A549 treated with ZK216348 at 1 μM for 4 hours (cell line): ENCODE data around the gene NABP2. TPM values are rescaled to one million over a fixed set of nuclear protein-coding genes. Genes with fewer than 3 reads are reported as not detected.

ENCODE experiments used
- total RNA-seq: library from RNA; stranded (reverse); fragments of 200-300 nt; extraction: Qiagen RNA extraction; gene quantifications from 5 replicates; pipeline ENCODE4 v1.2.3, GENCODE V29; 2022; ENCODE audit warnings: low read depth

The NABP2 gene
- total RNA-seq: 58.8 to 64.0 TPM (median 61.2 TPM) in 5 replicates

GRCh38 chr12:56224102-56224701, at the start of gene NABP2:
Gene NABP2, plus strand, starts transcription at chr12:56224342. Its CDS starts 515 bp downstream, at chr12:56224857.

DNA sequence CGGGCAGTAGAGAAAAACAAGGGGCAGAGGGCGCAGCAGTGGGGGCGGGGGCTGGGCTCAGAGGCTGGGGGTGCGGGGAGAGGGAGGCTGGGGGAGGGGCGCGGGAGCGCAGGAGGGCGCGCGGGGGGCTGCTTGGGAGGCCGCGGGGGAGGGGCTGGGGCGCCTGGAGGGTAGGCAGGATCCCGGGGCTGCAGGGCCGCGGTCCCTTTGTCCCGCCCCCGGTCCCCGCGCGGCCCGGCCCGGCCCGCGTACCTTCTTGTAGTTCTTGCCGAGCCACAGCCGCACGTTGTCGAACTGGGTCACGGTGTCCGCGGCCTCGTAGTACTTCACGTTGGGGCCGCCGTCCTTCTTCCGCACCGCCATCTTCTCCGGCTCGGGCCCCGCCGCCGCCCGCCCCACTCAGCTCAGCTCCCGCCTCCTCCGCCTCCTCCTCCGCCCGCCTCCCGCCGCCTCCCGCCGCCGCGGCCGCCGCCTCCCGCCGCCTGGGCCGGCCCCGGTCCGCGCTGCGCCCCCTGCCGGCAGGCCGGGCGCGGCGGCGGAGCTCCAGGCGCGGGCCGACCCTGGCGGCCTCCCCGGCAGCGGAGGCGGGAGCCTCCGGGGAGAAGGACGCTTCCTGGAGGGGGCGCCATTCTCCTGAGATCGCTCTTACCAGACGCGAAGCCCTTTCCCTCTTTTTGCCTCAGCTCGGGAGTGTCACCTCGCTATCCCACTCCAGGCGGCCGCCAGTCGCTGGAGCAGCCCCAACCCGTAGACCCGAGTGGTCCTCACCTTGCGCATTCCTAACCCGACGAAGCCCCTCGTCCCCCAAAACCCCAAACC, 34.8 kb upstream of the NABP2 start, which contains the start of gene SMARCC2:
Gene SMARCC2, minus strand, starts transcription at position 385 of the 819 bp plus-strand sequence. Its CDS starts 22 bp downstream, at position 363.

GRCh38 chr12:56221757-56222530, 2.2 kb upstream of the NABP2 start, which contains the start of gene RNF41:
Gene RNF41, minus strand, starts transcription at chr12:56221922. Its CDS starts 7,875 bp downstream, at chr12:56214047.

DNA sequence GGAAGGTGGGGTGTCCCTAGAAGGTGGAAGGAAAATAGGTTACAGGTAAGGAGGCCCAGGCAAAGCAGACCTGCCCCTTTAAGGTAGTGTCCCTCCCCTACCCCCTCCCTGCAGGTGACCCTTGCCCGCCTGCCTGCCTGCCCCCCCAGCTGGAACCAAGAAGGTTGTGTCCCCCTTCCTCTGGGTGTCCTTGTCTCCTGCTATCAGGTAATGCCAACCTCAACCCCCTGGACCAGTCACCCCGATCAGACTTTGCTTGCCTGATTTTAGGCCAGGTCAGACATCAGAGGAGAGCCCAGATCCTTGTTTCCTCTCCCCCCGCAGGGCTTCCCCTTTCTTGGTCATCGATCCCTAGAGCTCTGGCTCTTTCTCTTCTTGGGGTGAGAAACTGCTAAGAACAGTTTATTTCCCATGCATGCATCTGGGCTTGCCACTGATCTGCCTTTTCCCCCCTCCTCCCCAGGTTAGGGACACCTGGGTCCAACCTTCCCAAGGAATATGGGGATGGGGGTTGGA, 5.8 kb downstream of the NABP2 start, which contains the start of gene SLC39A5:
Gene SLC39A5, plus strand, starts transcription at position 136 of the 516 bp plus-strand sequence. CDS start 1,224 bp downstream, outside the sequence.

GRCh38 chr12:56258068-56258819, 34.1 kb downstream of the NABP2 start, which contains the start of gene ANKRD52:
Gene ANKRD52, minus strand, starts transcription at chr12:56258384. Its CDS starts 115 bp downstream, at chr12:56258269.

GRCh38 chr12:56266693-56267442, 42.7 kb downstream of the NABP2 start, which contains the start of gene COQ10A:
Gene COQ10A, plus strand, starts transcription at chr12:56266942. Its CDS starts 177 bp downstream, at chr12:56267119.

Other genes with a start within 250 kb of the NABP2 start
- gene SUOX, start 227.1 kb upstream of the NABP2 start, total RNA-seq: 7.7 to 10.2 TPM (median 9.1 TPM) in 5 replicates
- 1.9 to 3.0 TPM (median 2.5 TPM) in 5 replicates for gene IKZF4, start 203.3 kb upstream of the NABP2 start, total RNA-seq
- gene RPS26, start 182.4 kb upstream of the NABP2 start, total RNA-seq: 598 to 732 TPM (median 664 TPM) in 5 replicates
- 1.0 to 3.4 TPM (median 1.7 TPM) in 5 replicates for gene ERBB3, start 144.2 kb upstream of the NABP2 start, total RNA-seq
- 290 to 341 TPM (median 318 TPM) in 5 replicates for gene PA2G4, start 119.8 kb upstream of the NABP2 start, total RNA-seq
- 5,330 to 6,068 TPM (median 5,698 TPM) in 5 replicates for gene RPL41, start 107.7 kb upstream of the NABP2 start, total RNA-seq
- 1.9 to 4.3 TPM (median 3.3 TPM) in 5 replicates for gene ZC3H10, start 106.1 kb upstream of the NABP2 start, total RNA-seq
- 50.9 to 78.2 TPM (median 70.6 TPM) in 5 replicates for gene ESYT1, start 96.1 kb upstream of the NABP2 start, total RNA-seq
- 70.2 to 85.1 TPM (median 77.2 TPM) in 5 replicates for gene MYL6B, start 71.8 kb upstream of the NABP2 start, total RNA-seq
- gene MYL6, start 66.0 kb upstream of the NABP2 start, total RNA-seq: 2,092 to 3,261 TPM (median 2,304 TPM) in 5 replicates
- gene SMARCC2, start 34.9 kb upstream of the NABP2 start, total RNA-seq: 27.7 to 41.8 TPM (median 41.3 TPM) in 5 replicates
- gene RNF41, start 2.4 kb upstream of the NABP2 start, total RNA-seq: 22.5 to 29.2 TPM (median 24.2 TPM) in 5 replicates
- 0.21 TPM in 1 of 5 replicates, not detected in the others for gene SLC39A5, start 5.7 kb downstream of the NABP2 start, total RNA-seq
- gene ANKRD52, start 34.0 kb downstream of the NABP2 start, total RNA-seq: 30.3 to 53.2 TPM (median 47.3 TPM) in 5 replicates
- 16.1 to 18.7 TPM (median 17.7 TPM) in 5 replicates for gene COQ10A, start 42.6 kb downstream of the NABP2 start, total RNA-seq
- 154 to 178 TPM (median 157 TPM) in 5 replicates for gene CS, start 76.0 kb downstream of the NABP2 start, total RNA-seq
- 128 to 145 TPM (median 143 TPM) in 5 replicates for gene CNPY2, start 91.6 kb downstream of the NABP2 start, total RNA-seq
- gene PAN2, start 109.7 kb downstream of the NABP2 start, total RNA-seq: 10.7 to 20.5 TPM (median 16.5 TPM) in 5 replicates
- 0.31 to 0.70 TPM (median 0.46 TPM) in 5 replicates for gene IL23A, start 114.5 kb downstream of the NABP2 start, total RNA-seq
- 11.3 to 15.1 TPM (median 12.0 TPM) in 5 replicates for gene STAT2, start 135.8 kb downstream of the NABP2 start, total RNA-seq
- not detected in 5 replicates for gene APOF, start 138.5 kb downstream of the NABP2 start, total RNA-seq
- gene TIMELESS, start 225.1 kb downstream of the NABP2 start, total RNA-seq: 31.9 to 39.8 TPM (median 38.2 TPM) in 5 replicates
- gene MIP, start 230.3 kb downstream of the NABP2 start, total RNA-seq: not detected in 5 replicates
- 1.5 to 2.0 TPM (median 1.9 TPM) in 5 replicates for gene SPRYD4, start 244.2 kb downstream of the NABP2 start, total RNA-seq